Neuronal stem cell (in vitro differentiated cells): ENCODE data around the gene EPDR1.

ENCODE experiments used
- DNase-seq: peaks from one replicate; pipeline ENCODE4 v3.0.0-alpha.2; 2013; ENCODE audit warnings: low spot score
- H2AFZ ChIP-seq: one replicate; pipeline ENCODE4 v1.6.1; 2013; ENCODE audit warnings: mild to moderate bottlenecking, low read length, inconsistent platforms
- H2AK5ac ChIP-seq: 2 replicates; pipeline ENCODE4 v1.6.1; 2013; ENCODE audit warnings: low read depth, mild to moderate bottlenecking, inconsistent platforms, low read length, moderate library complexity, mixed read lengths
- H2BK120ac ChIP-seq: 2 replicates; pipeline ENCODE4 v1.6.1; 2013; ENCODE audit warnings: low read depth, mild to moderate bottlenecking, inconsistent platforms, low read length, moderate library complexity, mixed read lengths
- H2BK12ac ChIP-seq: one replicate; pipeline ENCODE4 v1.6.1; 2013; ENCODE audit warnings: low read length, inconsistent platforms
- H2BK15ac ChIP-seq: 2 replicates; pipeline ENCODE4 v1.6.1; 2013; ENCODE audit warnings: mild to moderate bottlenecking, low read length, inconsistent platforms, mixed read lengths
- H2BK5ac ChIP-seq: one replicate; pipeline ENCODE4 v1.6.1; 2013; ENCODE audit warnings: inconsistent platforms, mild to moderate bottlenecking, low read length, moderate library complexity
- H3K14ac ChIP-seq: one replicate; pipeline ENCODE4 v1.6.1; 2013; ENCODE audit warnings: low read length, inconsistent platforms
- H3K18ac ChIP-seq: 2 replicates; pipeline ENCODE4 v1.6.1; 2013; ENCODE audit warnings: low read length, inconsistent platforms
- H3K23ac ChIP-seq: 2 replicates; pipeline ENCODE4 v1.6.1; 2013; ENCODE audit warnings: low read depth, mild to moderate bottlenecking, mixed read lengths, low read length, inconsistent platforms; ENCODE audit not compliant: poor library complexity
- H3K27ac ChIP-seq: replicated peaks from 3 replicates; pipeline ENCODE4 v1.5.1; 2013; ENCODE audit warnings: low read length, inconsistent platforms
- H3K27me3 ChIP-seq, 3 experiments: 2 replicates each; pipeline ENCODE4 v1.6.1; 2013; ENCODE audit warnings: low read length in 3 of 3, mild to moderate bottlenecking in 2 of 3, inconsistent platforms in 1 of 3, low read depth in 1 of 3, mixed read lengths in 1 of 3, moderate library complexity in 1 of 3; ENCODE audit not compliant: control insufficient read depth in 3 of 3, insufficient read depth in 3 of 3
- H3K36me3 ChIP-seq, 2 donors: replicated peaks in 1 of 2; 2 replicates each; pipeline ENCODE4 v1.6.1; 2013; ENCODE audit warnings: low read length in 2 of 2; ENCODE audit not compliant: control insufficient read depth in 2 of 2, insufficient read depth in 2 of 2
- H3K4ac ChIP-seq: 2 replicates; pipeline ENCODE4 v1.6.1; 2013; ENCODE audit warnings: inconsistent platforms, mild to moderate bottlenecking, low read length, moderate library complexity
- H3K4me1 ChIP-seq, 2 donors: 1 replicate in 1 of 2; 2 replicates in 1 of 2; pipeline ENCODE4 v1.6.1; 2013; ENCODE audit warnings: low read length in 2 of 2, low read depth in 1 of 2; ENCODE audit not compliant: control insufficient read depth in 2 of 2, insufficient read depth in 1 of 2
- H3K4me2 ChIP-seq: one replicate; pipeline ENCODE4 v1.6.1; 2013; ENCODE audit warnings: mild to moderate bottlenecking, low read length, inconsistent platforms; ENCODE audit not compliant: insufficient read depth, poor library complexity, severe bottlenecking
- H3K4me3 ChIP-seq, 2 donors: 2 replicates each; pipeline ENCODE4 v1.5.1; 2013; ENCODE audit warnings: low read length in 2 of 2, mild to moderate bottlenecking in 2 of 2, inconsistent platforms in 1 of 2, moderate library complexity in 1 of 2
- H3K79me1 ChIP-seq: one replicate; pipeline ENCODE4 v1.6.1; 2013; ENCODE audit warnings: low read depth, mild to moderate bottlenecking, inconsistent platforms, low read length, moderate library complexity
- H3K9ac ChIP-seq: one replicate; pipeline ENCODE4 v1.6.1; 2013; ENCODE audit warnings: mild to moderate bottlenecking, low read depth, low read length, inconsistent platforms; ENCODE audit not compliant: poor library complexity
- H3K9me3 ChIP-seq, 2 donors: replicated peaks in 1 of 2; 2 replicates each; pipeline versions ENCODE3 to v1.6.1; 2013; ENCODE audit warnings: low read length in 2 of 2, mild to moderate bottlenecking in 2 of 2, inconsistent platforms in 1 of 2, low read depth in 1 of 2, mixed read lengths in 1 of 2, moderate library complexity in 1 of 2; ENCODE audit not compliant: control insufficient read depth in 2 of 2, insufficient read depth in 1 of 2
- H4K8ac ChIP-seq: one replicate; pipeline ENCODE4 v1.6.1; 2013; ENCODE audit warnings: low read depth, mild to moderate bottlenecking, inconsistent platforms, low read length, moderate library complexity
- H4K91ac ChIP-seq: one replicate; pipeline ENCODE4 v1.6.1; 2013; ENCODE audit warnings: low read length, low read depth, mild to moderate bottlenecking, inconsistent platforms; ENCODE audit not compliant: poor library complexity
- WGBS, 2 donors: extraction: QIAGEN DNeasy Blood & Tissue Kit; methylation state at CpG; one replicate each; pipeline ENCODE4 v1.1.7; 2013; ENCODE audit warnings: missing lambda C conversion rate in 2 of 2, mixed read lengths in 1 of 2; ENCODE audit not compliant: insufficient read length in 2 of 2, insufficient replicate concordance in 1 of 2; ENCODE audit errors: extremely low coverage in 2 of 2; 5-methylcytosine and 5-hydroxymethylcytosine counted together

Gene EPDR1

DNA sequence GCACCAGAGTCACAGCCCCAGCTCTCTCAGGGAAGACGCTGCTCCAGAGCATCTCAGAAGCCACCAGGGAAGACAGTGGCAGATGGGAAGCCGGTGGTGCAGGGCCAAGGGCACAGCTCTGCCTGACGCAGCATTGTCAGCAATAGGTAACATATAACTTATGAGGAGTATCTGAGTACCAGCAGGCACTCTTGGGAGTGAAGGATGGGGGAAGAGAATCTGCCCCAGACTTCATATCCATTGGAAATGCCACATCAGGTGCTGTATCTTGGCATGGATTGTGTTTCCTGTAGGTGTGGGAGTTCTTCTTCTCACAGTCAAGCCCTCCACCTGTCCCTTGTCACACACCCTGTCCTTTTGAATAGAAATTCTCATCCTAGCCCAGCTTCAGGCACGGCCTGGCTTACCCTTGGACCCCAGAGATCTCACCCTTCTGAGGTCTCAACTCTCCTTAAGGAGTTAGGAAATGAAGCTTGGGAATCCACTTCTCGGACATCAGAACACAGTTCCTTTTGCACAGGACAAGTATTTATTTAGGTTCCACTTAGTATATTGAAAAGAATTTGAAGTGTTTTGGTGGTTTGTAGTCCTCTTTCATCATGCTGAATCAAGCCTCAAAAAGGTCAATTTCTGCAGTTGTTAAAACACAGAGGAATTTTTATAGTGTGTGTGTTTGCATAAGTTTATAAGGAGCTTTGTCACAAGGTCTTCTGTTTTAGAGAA lies 9.9 kb downstream of the EPDR1 start:
- WGBS, 2 donors = no CpG with 5 or more reads among the region's 5 CpGs
- H3K4me1 ChIP-seq = no peaks in the 10 kb centered on the region
- no peak overlapping the region for H3K9ac ChIP-seq
- no peak overlapping the region for H2BK12ac ChIP-seq
- no peak overlapping the region for H3K4me3 ChIP-seq
- H3K18ac ChIP-seq = no peak overlapping the region
- no peak overlapping the region for H3K23ac ChIP-seq
- no peaks in the 10 kb centered on the region for H3K79me1 ChIP-seq
- H3K36me3 ChIP-seq = no peaks in the 10 kb centered on the region
- no peak overlapping the region for H2BK15ac ChIP-seq
- no peak overlapping the region for H2AFZ ChIP-seq
- H3K14ac ChIP-seq = no peak overlapping the region
- H4K8ac ChIP-seq = no peak overlapping the region
- H3K4ac ChIP-seq = no peak overlapping the region
- H3K9me3 ChIP-seq = peaks cover under 1 to 2% of the 10 kb centered on the region in 2 donors
- H2BK5ac ChIP-seq = no peak overlapping the region
- no peak overlapping the region for H2BK120ac ChIP-seq
- no peaks in the 10 kb centered on the region for H3K27me3 ChIP-seq
- H2AK5ac ChIP-seq = no peak overlapping the region
- H3K27ac ChIP-seq = no peak overlapping the region
- H4K91ac ChIP-seq = no peak overlapping the region
- no peak for DNase-seq
- no peak overlapping the region for H3K4me2 ChIP-seq

GRCh38 chr7:37932543-37932942 lies 12.1 kb downstream of the EPDR1 start:
- H2AK5ac ChIP-seq = no peak overlapping the region
- no peak overlapping the region for H2AFZ ChIP-seq
- no peaks in the 10 kb centered on the region for H3K9me3 ChIP-seq
- DNase-seq = no peak
- H4K8ac ChIP-seq = no peak overlapping the region
- H3K27ac ChIP-seq = no peak overlapping the region
- H2BK12ac ChIP-seq = no peak overlapping the region
- H3K23ac ChIP-seq = no peak overlapping the region
- H3K79me1 ChIP-seq = no peaks in the 10 kb centered on the region
- H3K36me3 ChIP-seq = no peaks in the 10 kb centered on the region
- H3K18ac ChIP-seq = no peak overlapping the region
- H3K9ac ChIP-seq = no peak overlapping the region
- H3K27me3 ChIP-seq = no peaks in the 10 kb centered on the region
- no peak overlapping the region for H3K4me3 ChIP-seq
- H2BK5ac ChIP-seq = no peak overlapping the region
- no peak overlapping the region for H3K4ac ChIP-seq
- H3K14ac ChIP-seq = no peak overlapping the region
- no peaks in the 10 kb centered on the region for H3K4me1 ChIP-seq
- no peak overlapping the region for H2BK120ac ChIP-seq
- WGBS, 2 donors = no CpG with 5 or more reads among the region's 2 CpGs
- H3K4me2 ChIP-seq = no peak overlapping the region
- no peak overlapping the region for H4K91ac ChIP-seq
- H2BK15ac ChIP-seq = no peak overlapping the region

GRCh38 chr7:37933018-37933566 lies 12.7 kb downstream of the EPDR1 start:
- Histone ChIP-seq H2BK120ac (no peak overlapping the region), H3K36me3 (no peaks in the 10 kb centered on the region), H3K4me3 (no peak overlapping the region), H3K18ac (no peak overlapping the region), H4K8ac (no peak overlapping the region), H2BK5ac (no peak overlapping the region), H2BK15ac (no peak overlapping the region), H3K14ac (no peak overlapping the region), H3K79me1 (no peaks in the 10 kb centered on the region), H2BK12ac (no peak overlapping the region), H2AFZ (no peak overlapping the region), H3K4me2 (no peak overlapping the region), H3K9ac (no peak overlapping the region), H2AK5ac (no peak overlapping the region), H3K27ac (no peak overlapping the region), H3K4ac (no peak overlapping the region), H3K9me3 (no peaks in the 10 kb centered on the region), H4K91ac (no peak overlapping the region), H3K4me1 (no peaks in the 10 kb centered on the region), H3K23ac (no peak overlapping the region), H3K27me3 (no peaks in the 10 kb centered on the region)
- no peak for DNase-seq
- no CpG with 5 or more reads among the region's 9 CpGs for WGBS, 2 donors

DNA sequence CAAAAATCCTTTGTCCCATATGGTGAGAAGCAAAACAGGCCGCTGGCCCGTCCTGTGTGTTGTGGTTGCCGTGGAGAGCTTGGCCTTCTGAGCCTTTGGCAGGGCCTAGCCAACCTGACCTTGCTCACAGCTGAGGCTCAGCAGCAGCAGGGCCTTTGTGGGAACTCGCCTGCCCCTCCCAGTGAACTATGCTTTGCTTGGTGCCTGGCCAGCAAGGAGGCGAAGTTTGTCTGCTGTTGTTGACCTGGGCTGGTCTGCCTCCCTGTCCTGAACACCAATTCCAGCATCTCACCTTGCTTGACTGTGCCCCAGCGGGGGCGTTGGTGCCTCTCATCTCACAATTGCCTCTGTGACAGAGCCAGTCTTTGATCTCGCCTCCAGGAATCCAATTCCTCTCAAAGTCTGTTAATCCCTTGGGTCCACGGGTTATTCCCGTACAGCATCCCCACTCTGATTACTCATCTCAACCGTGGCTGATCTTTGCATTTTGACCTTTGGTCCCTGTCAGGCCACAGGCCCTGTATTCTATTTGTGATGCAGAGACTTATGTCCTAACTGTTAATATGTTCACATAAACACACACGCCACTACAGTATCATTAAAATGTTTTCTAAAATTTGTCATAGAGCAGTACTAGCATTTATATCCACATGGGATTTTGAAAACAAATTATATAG lies 22.6 kb downstream of the EPDR1 start:
- Histone ChIP-seq H3K79me1 (no peaks in the 10 kb centered on the region), H2AFZ (peak overlapping the region; percentile 70), H3K4me1 (peaks cover 8 to 14% of the 10 kb centered on the region in 2 donors), H3K36me3 (no peaks in the 10 kb centered on the region), H3K27ac (no peak overlapping the region), H2BK5ac (no peak overlapping the region), H3K23ac (no peak overlapping the region), H2BK15ac (no peak overlapping the region), H2BK120ac (no peak overlapping the region), H3K14ac (peak overlapping the region; percentile 25), H3K27me3 (no peaks in the 10 kb centered on the region), H2AK5ac (no peak overlapping the region), H3K18ac (no peak overlapping the region), H3K4me2 (no peak overlapping the region), H2BK12ac (no peak overlapping the region), H3K9me3 (no peaks in the 10 kb centered on the region), H4K91ac (no peak overlapping the region), H3K4me3 (no peak overlapping the region), H4K8ac (no peak overlapping the region), H3K4ac (no peak overlapping the region), H3K9ac (no peak overlapping the region)
- WGBS, 2 donors = no CpG with 5 or more reads among the region's 12 CpGs
- peak; percentile 6 for DNase-seq
